Nephron progenitor cell (in vitro differentiated cells): Measurements from ENCODE around the gene NGF.

Source experiments
- DNase-seq: peaks from one replicate; pipeline ENCODE4 v3.0.0; 2021
- H3K27ac Mint-ChIP-seq: 2 replicates; pipeline ENCODE4 v1.8.0; 2021; ENCODE audit warnings: mild to moderate bottlenecking, moderate library complexity, mixed read lengths
- H3K27me3 Mint-ChIP-seq: 2 replicates; pipeline ENCODE4 v1.8.0; 2021; ENCODE audit warnings: mild to moderate bottlenecking, low read depth, mixed read lengths; ENCODE audit not compliant: poor library complexity
- H3K36me3 Mint-ChIP-seq: 2 replicates; pipeline ENCODE4 v1.8.0; 2021; ENCODE audit warnings: low read depth, mixed read lengths
- H3K4me1 Mint-ChIP-seq: 2 replicates; pipeline ENCODE4 v1.8.0; 2021; ENCODE audit warnings: mixed read lengths
- H3K4me3 Mint-ChIP-seq: 2 replicates; pipeline ENCODE4 v1.8.0; 2021; ENCODE audit warnings: mild to moderate bottlenecking, moderate library complexity, mixed read lengths
- H3K9me3 Mint-ChIP-seq: 2 replicates; pipeline ENCODE4 v1.8.0; 2021; ENCODE audit warnings: mild to moderate bottlenecking, moderate library complexity, mixed read lengths
- TF ChIP-seq, protein P1 (sequence below): fragments of 200-600 bp; sonication (generic); IDR thresholded peaks from 2 replicates; pipeline ENCODE4 v1.5.0; 2021; ENCODE audit warnings: antibody characterized with exemption

Gene NGF

DNA sequence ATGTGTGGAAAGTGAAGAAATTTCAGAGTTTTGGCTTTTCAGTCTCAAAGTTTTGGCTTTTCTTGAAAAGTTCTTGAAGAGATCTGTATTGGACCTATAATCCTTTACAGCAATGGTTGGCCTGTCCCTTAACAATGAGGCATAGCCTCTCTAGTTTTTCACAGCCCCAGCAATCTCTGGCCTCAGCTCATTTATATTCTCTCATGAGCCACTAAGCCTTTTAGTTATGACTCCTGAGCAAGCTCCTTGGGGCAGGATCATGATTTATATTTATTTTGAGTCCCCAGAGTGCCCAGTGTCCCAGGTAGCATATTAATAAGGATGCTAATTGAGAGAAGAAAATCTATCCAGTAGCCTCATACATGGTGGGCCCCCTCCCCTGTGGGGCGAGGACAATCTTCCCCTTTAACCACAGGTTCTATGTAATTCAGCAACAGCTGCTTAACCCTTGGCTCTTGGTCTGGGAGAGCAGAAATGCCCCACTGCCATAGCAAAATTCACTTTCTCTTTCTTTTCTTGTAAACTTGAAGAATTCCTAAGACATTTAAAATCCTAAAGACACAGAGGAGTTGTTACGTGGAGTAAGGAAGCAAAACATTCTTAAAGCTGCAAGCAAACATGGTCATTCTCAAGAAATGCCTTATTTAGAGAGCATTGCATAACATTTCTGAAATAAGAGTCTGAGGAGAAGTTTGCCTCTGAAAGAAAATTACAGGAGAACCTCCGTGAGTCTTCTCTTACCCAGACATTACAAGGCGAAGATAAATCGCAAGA is 6.3 kb downstream of the NGF start:
- DNase-seq: no peak
- no peaks in the 10 kb centered on the region for H3K9me3 Mint-ChIP-seq
- H3K36me3 Mint-ChIP-seq: no peaks in the 10 kb centered on the region
- H3K27ac Mint-ChIP-seq: no peak overlapping the region
- TF ChIP-seq, protein P1, sequence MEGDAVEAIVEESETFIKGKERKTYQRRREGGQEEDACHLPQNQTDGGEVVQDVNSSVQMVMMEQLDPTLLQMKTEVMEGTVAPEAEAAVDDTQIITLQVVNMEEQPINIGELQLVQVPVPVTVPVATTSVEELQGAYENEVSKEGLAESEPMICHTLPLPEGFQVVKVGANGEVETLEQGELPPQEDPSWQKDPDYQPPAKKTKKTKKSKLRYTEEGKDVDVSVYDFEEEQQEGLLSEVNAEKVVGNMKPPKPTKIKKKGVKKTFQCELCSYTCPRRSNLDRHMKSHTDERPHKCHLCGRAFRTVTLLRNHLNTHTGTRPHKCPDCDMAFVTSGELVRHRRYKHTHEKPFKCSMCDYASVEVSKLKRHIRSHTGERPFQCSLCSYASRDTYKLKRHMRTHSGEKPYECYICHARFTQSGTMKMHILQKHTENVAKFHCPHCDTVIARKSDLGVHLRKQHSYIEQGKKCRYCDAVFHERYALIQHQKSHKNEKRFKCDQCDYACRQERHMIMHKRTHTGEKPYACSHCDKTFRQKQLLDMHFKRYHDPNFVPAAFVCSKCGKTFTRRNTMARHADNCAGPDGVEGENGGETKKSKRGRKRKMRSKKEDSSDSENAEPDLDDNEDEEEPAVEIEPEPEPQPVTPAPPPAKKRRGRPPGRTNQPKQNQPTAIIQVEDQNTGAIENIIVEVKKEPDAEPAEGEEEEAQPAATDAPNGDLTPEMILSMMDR: no peak
- H3K27me3 Mint-ChIP-seq: peaks cover 43% of the 10 kb centered on the region
- H3K4me3 Mint-ChIP-seq: no peak overlapping the region
- peaks cover 14% of the 10 kb centered on the region for H3K4me1 Mint-ChIP-seq

DNA sequence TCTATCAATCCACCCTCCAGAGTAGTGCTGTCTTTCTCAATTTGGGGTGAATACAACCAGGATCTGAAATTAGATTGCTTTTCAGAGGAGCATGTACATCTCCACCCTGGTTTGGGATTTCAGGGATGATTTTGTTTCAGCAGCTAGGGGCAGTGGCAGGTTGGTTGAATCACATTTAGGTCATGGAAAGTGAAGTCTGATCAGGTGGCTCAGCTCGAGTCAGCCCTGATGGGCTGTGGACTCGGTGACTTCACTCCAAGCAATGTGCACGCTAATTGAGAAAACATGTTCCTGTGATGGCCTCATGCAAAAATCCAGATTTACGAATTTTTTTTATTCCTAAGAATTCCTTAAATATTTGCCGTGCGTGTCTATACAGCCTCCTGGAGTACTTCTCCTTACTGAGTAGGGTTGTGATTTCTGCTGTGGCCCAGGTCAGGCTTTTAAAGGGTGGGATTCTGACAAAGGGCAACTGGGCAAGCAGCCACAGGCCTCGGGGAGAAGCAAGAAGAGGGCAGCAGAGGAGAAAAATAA is 7.5 kb downstream of the NGF start:
- H3K9me3 Mint-ChIP-seq: no peaks in the 10 kb centered on the region
- H3K4me3 Mint-ChIP-seq: no peak overlapping the region
- no peaks in the 10 kb centered on the region for H3K36me3 Mint-ChIP-seq
- DNase-seq: no peak
- TF ChIP-seq, protein P1: no peak
- peaks cover 36% of the 10 kb centered on the region for H3K27me3 Mint-ChIP-seq
- peaks cover 12% of the 10 kb centered on the region for H3K4me1 Mint-ChIP-seq
- no peak overlapping the region for H3K27ac Mint-ChIP-seq

DNA sequence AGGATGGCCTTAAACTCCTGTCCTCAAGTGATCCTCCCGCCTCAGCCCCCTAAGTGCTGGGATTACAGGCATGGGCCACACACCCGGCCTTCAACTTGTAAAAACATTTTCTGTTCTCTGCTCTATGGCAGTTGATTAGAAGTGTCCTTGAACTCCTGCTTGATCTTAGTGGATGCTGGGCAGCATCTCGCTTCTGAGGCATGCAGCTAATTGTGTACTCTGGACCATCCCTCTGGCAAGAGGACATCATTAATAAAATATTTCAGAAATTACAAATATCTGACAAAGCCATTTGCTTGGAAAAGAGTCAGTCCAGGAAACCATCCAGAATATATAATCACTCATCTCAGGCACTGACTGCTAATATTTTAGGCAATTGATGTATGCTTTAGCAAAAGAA is 8.1 kb downstream of the NGF start:
- no peak for DNase-seq
- no peak overlapping the region for H3K4me3 Mint-ChIP-seq
- H3K9me3 Mint-ChIP-seq: no peaks in the 10 kb centered on the region
- peaks cover 36% of the 10 kb centered on the region for H3K27me3 Mint-ChIP-seq
- H3K36me3 Mint-ChIP-seq: no peaks in the 10 kb centered on the region
- H3K27ac Mint-ChIP-seq: no peak overlapping the region
- TF ChIP-seq, protein P1: no peak
- H3K4me1 Mint-ChIP-seq: peaks cover 16% of the 10 kb centered on the region

DNA sequence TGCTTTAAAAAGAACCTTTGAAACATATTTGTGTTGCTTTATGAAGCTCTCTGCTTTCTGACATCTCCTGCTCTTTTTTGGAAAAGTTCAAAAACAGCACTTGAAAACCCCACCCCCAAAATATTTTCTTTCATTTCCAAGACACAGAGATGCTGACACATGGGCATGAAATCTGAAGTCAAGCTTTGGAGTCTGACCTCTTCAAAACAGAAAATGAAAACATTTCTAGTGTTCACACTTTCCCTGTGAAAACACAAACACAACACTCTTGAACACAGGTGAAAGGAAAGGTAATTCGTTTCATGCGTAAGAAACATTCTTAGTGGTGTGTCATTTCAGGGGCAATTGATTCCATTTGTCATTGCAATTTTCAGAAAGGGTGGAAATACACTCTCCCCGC is 10.8 kb downstream of the NGF start:
- Mint-ChIP-seq H3K9me3 (no peaks in the 10 kb centered on the region), H3K36me3 (no peaks in the 10 kb centered on the region), H3K4me1 (peaks cover 42% of the 10 kb centered on the region), H3K4me3 (no peak overlapping the region), H3K27ac (no peak overlapping the region), H3K27me3 (peaks cover 24% of the 10 kb centered on the region)
- no peak for DNase-seq
- TF ChIP-seq, protein P1: no peak

DNA sequence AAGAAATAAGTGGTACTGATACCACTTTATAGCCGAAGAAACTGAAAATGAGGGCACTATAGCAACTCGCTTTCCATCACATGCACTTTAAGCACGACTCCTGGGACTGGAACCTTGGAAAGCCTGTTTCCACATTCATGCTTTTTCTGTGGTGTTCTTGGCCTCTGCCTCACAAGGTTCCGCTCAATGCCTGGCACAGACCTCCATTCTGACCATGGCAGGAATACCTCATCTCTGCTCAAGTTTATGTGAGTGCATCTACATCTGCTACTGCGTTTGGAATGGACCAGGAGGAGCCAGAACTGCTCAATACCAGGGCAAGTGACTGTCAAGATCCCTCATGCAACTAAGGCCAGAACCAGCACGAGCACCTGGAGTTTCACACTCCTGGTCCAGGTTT is 11.6 kb downstream of the NGF start:
- no peaks in the 10 kb centered on the region for H3K9me3 Mint-ChIP-seq
- H3K27me3 Mint-ChIP-seq: peaks cover 26% of the 10 kb centered on the region
- H3K36me3 Mint-ChIP-seq: no peaks in the 10 kb centered on the region
- H3K4me3 Mint-ChIP-seq: no peak overlapping the region
- no peak for DNase-seq
- no peak overlapping the region for H3K27ac Mint-ChIP-seq
- TF ChIP-seq, protein P1: no peak
- H3K4me1 Mint-ChIP-seq: peaks cover 44% of the 10 kb centered on the region

DNA sequence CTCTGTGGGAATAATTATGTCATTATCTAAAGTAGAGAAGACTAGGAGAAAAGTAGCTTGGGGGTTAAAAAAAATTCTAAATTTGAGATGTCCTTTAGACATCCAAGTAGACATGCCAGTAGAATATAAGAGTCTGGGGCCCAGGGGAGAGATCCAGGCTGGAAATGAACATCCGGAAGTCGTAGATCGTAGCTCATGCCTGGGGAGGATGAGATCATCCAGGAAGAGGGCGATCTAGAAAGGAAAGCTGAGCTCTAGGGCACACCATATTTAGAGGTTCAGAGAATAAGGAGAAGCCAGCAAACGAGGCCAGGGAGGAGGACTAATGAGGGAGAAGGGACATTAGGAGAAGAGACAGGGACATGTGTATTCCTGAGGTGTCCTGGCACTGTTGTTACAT is 12.2 kb downstream of the NGF start:
- no peak for DNase-seq
- H3K9me3 Mint-ChIP-seq: no peaks in the 10 kb centered on the region
- H3K36me3 Mint-ChIP-seq: no peaks in the 10 kb centered on the region
- peaks cover 26% of the 10 kb centered on the region for H3K27me3 Mint-ChIP-seq
- H3K4me3 Mint-ChIP-seq: no peak overlapping the region
- H3K4me1 Mint-ChIP-seq: peaks cover 44% of the 10 kb centered on the region
- TF ChIP-seq, protein P1: no peak
- no peak overlapping the region for H3K27ac Mint-ChIP-seq
